ACHN (cell line): Measurements from ENCODE around the gene UBE2V1.
A peak's percentile ranks its signal among the peaks of the same experiment; 100 is the strongest.
"Not testable (repeated sequence)": the region's sequence is repeated elsewhere in the genome, so short reads cannot be mapped to it uniquely, and the experiment has no call there.

ENCODE experiments used
- DNase-seq: peaks from one replicate; pipeline ENCODE4 v3.0.0-alpha.2; 2015
- in situ Hi-C: cut with HindIII; loops from 2 replicates; pipeline ENCODE4 v1.10.0; 2017; ENCODE audit warnings: low sequenced_read_pairs, low pct_ligation_motif_present, low pct_unique_long_range_greater_than_20kb

UBE2V1 gene

DNA sequence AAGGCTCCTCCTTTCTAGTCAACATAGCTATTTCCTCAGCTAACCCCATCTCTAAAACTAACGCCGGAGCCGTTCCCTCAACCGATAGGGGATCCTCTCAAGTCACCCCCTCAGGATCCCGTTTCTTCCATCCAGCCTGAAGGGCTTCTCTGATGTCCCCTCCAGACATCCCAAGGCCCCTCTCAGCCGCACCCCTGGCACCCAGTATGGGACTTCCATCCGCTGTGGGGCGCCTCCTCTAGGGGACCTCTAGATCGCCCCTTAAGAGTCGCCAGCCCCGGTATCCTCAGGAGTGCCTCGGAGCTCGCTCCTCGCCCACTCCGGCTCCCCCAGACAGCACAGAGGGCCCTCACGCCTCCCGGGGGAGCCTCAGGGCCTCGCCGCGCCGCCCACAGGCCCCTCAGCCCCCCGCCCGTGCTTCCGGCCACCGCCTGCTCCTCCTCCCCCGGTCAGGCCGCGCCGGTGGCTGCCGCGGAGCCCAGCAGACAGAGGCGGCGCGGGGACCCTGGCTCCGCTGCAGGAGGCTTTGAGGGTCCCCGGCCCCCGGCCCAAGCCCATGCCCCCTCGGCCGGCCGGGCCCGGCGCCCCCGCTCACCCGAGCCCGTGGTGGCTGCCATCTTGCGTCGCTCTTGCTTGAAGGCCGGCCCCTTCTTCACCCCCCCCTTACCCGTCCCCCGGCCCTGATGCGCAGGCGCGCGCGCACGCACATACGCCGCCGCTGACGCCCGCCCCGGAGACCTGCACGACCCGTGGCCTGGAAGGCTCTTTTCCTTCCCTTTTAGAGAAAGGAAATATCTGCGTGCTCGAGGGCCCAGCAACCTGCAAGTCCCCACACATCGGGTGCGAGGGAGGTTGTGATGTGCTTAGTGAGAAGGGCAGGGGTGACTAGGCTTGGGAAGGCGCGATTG, at the start of gene UBE2V1:
UBE2V1 (minus strand) TSS at position 639 of the 908 bp plus-strand sequence; CDS start at position 617, 22 bp downstream.
- DNase-seq = peak; percentile 78

GRCh38 chr20:50161494-50161893, 48.5 kb upstream of the UBE2V1 start:
- in situ Hi-C loops, DNase-seq: not testable (repeated sequence)

More for the DNA sequence above, at the start of gene UBE2V1:
- in situ Hi-C loops = no loop called here

- peak; percentile 86 for DNase-seq
- in situ Hi-C loops = no loop called here
These were observed 40.8 kb upstream of the UBE2V1 start, which contains the start of gene PEDS1 for GRCh38 chr20:50153500-50154377. PEDS1 (minus strand) TSS chr20:50153723; CDS start chr20:50153637, 86 bp downstream.

- in situ Hi-C loops = no loop called here
- DNase-seq = no peak
These were observed 40.2 kb upstream of the UBE2V1 start for GRCh38 chr20:50153153-50153499.

DNA sequence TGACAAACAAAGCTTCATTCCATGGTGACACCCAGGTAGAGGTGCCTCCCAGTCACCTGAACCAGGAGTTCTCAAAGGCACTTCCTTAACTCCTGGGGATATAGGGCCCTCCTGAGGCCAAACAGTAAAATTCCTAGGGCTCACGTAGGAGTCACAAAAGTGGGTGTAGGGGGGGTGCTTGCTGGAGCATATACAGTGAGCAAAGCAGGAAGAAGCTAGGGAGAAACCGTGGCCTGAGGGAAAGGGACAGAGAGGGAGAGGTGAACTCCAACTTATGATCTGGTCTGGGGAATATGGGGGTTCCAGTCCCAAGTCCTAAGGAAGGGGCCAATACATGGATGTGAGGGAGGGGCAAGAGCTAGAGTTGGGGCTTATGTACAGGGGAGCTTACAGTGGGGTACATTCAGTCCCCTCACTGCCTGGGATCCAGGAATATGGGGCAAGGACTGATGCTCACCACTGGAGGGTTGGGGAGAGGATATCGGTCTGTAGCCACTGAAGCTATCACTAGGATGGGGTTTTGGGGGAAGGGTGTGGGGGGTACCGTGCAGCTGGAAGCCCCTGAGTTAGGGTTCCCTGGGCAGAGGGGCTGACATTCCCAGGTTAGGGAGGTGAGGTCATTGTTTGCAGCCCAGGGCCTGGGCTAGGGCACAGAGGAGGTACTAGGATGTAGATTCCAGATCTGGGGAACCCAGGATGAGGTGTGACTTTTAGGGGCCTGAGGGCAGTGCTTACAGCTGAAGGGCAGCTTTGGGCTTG, 39.6 kb upstream of the UBE2V1 start:
- DNase-seq = peak; percentile 21
- in situ Hi-C loops = no loop called here

DNA sequence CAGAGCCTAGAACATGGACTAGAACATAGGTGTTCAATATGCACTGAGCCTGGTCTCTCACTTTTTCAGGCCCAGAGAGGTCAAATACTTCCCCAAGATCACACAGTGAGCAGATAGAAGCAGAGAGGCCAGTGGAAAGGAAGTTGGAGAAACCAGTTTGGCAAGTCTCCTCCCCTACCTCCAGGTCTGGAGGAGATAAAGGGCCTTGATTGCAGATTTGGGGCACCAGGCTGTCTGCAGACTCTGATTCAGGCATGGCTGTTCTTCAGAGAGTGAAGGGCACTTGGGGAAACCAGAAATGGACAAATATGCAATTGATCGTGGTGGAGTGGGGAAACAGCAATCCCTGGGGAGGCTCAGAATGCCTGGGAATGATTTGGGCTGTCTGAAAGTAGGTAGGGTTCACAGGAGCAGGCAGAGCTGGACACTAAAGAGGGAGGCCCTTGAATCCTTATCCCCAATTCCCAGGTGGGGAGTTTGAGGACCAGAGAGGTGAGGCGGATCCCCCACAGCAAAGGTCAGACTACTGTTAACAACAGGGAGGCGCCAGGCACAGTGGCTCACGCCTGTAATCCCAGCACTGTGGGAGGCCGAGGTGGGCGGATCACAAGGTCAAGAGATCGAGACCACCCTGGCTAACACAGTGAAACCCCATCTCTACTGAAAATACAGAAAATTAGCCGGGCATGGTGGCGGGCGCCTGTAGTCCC, 38.2 kb upstream of the UBE2V1 start:
- DNase-seq = no peak
- in situ Hi-C loops = no loop called here

DNA sequence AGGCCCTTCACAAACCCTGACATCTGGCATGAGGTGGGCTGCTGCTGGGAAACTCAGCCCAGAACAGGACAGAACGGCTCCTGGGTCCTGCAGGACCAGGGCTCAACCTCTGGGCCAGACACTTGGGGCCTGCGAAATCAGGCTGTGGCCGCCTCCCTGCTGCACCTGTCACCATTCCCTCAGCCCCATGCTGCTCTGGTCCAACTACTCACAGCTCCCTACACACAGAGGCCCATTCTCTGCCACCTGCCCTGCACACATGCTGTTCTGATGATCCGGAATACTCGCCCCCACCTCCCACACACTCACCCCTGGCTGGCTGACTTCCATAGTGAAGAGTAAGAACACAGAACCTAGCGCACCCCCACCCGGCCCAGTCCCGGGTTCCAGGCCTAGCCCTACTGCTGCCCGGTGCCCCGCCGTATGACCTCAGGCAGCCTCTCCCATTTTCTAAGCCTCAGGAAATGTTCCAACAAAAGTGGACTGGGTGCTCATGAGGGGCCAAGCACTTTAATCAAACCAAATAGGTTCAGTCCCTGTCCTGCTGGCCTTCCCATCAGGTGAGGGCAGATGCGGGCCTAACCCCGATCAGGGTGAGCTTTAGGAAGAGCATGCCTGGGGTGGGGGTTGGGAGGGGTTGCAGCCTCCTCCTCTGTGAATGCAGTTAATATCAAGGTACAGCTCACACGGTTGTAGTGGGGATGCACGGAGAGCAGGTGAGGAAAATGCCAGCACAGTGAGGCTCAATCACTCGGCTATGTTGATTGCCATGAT, 36.7 kb upstream of the UBE2V1 start:
- DNase-seq = no peak
- in situ Hi-C loops = no loop called here

GRCh38 chr20:50146732-50147662, 34.0 kb upstream of the UBE2V1 start:
- no peak for DNase-seq
- in situ Hi-C loops = no loop called here

DNA sequence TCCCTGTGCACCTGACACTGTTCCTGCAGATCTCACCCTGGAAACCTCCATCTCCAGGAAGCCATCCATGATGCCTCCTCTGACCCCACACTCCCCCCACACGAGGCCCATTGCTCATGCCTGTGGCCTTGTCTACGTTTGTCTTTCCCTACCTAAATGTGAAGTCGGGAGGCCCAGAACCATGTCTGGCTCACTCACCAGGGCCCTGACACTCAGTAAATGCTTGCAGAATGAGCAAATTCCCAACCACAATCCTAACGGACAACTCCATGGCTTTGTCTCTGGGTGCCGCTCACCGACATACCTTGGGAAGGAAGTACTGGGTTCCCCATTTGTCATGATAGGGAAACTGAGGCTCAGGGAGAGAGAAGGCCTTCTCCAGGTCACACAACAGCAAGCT, 33.3 kb upstream of the UBE2V1 start:
- in situ Hi-C loops = no loop called here

DNA sequence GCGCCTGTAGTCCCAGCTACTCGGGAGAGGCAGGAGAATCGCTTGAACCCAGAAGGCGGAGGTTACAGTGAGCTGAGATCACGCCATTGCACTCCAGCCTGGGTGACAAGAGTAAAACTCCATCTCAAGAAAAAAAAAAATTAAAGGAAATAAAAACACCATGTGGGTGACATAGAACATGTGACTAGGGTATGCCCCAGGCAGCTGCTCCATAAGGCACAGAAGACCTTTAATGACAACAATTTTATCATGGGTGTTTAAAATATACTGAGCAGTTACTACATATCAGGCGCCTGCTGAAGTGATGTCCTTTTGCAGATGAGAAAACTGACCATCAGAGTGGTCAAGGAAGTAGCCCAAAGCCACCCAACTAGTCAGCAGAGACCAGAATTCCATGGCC, 32.6 kb upstream of the UBE2V1 start:
- DNase-seq = no peak
- in situ Hi-C loops = no loop called here

More for the DNA sequence above, 33.3 kb upstream of the UBE2V1 start:
- no peak for DNase-seq

DNA sequence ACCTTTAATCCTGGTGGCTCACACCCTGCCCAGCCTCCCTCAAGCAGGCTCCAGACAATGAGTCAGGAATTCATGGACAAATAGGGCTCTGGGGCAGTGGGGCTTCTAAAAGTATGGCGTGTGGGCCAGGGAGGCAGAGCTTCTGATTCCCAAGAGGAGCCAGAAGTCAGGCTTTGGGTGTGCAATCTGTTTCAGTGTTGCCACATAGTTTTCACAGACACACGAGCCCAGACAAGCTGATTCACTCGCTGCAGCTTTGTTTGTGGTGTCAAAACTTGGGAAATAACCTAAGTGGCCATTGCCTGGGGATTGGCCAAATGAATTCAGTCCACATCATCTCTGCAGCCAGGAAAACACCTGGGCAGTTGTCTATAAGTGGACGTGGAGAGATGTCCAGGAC, 31.4 kb upstream of the UBE2V1 start:
- in situ Hi-C loops = no loop called here
- no peak for DNase-seq

GRCh38 chr20:50142812-50143211, 29.9 kb upstream of the UBE2V1 start:
- in situ Hi-C loops = no loop called here
- no peak for DNase-seq

GRCh38 chr20:50141811-50142561, 29.0 kb upstream of the UBE2V1 start:
- in situ Hi-C loops = no loop called here
- no peak for DNase-seq

- no peak for DNase-seq
- in situ Hi-C loops = no loop called here
These were observed 28.2 kb upstream of the UBE2V1 start for GRCh38 chr20:50141018-50141675.

DNA sequence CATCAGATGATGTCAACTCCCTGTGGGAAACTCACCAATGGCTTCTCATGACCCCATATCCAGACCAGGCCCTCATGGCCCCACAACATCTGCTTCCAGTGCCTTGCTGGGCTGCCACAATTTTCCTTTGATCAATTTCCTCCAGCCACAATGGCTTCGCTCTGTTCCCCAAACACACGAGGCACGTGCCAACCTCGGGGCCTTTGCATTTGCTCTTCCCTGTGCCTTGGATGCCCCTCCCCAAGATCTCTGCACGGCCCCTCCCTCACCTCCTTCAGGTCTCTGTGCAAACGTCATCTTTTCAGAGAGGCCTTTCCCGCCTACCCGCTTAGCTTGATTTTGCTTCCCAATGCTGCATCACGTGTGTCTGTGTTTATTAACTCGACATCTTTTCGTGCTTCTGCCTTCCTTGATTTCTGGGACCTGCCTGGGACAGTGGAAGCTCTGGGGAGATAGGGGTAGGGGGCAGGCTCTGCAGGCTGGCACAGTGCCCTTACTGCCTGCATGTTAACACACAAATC, 27.4 kb upstream of the UBE2V1 start:
- in situ Hi-C loops = no loop called here
- DNase-seq = no peak
